ENCODE data around the gene ANKRD28. TPM values are rescaled to one million over a fixed set of nuclear protein-coding genes. Genes with fewer than 3 reads are reported as not detected.

ANKRD28 gene
- polyA plus RNA-seq, 1 of the 3 experiments (the other 2 are of a cell fraction), result 74.8 TPM

DNA sequence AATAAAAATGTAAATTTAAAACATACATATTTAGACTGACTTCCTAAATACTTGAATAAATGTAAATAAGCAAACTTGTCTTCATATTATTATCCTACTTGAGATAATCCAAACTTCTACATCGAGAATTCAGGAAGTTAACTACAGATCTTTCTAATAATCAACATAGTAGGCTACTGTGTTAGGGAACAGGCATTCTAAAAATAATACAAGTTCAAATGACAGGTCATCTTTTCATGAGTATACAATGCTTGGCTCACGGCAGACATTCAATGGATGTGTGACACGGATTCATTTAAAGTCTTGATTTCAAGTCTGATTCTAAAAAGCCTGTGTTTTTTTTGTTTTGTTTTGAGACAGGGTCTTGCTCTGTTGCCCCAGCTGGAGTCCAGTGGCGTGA lies 107.5 kb downstream of the ANKRD28 start:
- POLR2A ChIA-PET, result no interaction called here
- Histone ChIP-seq H3K9me3 (no peaks in the 10 kb centered on the region), H3F3A (replicated peaks; ENCODE audit: insufficient read depth) (peaks cover 16% of the 10 kb centered on the region), H2AFZ (ENCODE audit: low read depth) (no peak overlapping the region), H3K9ac (no peak overlapping the region), H3K4me2 (no peak overlapping the region), H3K4me3 (ENCODE audit: low read depth in 2 of 2, low read length in 1 of 2) (no peak overlapping the region), H3K79me2 (ENCODE audit: insufficient read depth) (peaks cover 33% of the 10 kb centered on the region; the same call in 1 of the 2 replicates), H3K9me2 (no peaks in the 10 kb centered on the region), H3K27me3 (ENCODE audit: insufficient read depth) (no peaks in the 10 kb centered on the region), H3K4me1 (ENCODE audit: control insufficient read depth in 1 of 2, insufficient read depth in 2 of 2, low read depth in 1 of 2, low read length in 1 of 2) (peaks cover 6 to 9% of the 10 kb centered on the region in 2 experiments; a peak in 3 of 4 replicates), H3K36me3 (replicated peaks in 1 of 2; ENCODE audit: control insufficient read depth in 1 of 2, insufficient read depth in 2 of 2, low read length in 1 of 2) (peaks cover 48 to 88% of the 10 kb centered on the region in 2 experiments), H4K20me1 (ENCODE audit: insufficient read depth) (no peaks in the 10 kb centered on the region), H3K27ac (ENCODE audit: low read depth in 2 of 2, low read length in 1 of 2) (no peak overlapping the region)
- 94% methylated on average over 4 of the region's 4 CpGs for WGBS (ENCODE audit: low lambda C conversion rate)
- CTCF ChIA-PET, result no interaction called here
- DNase-seq, result no peak
- TF ChIP-seq FOSL2 (IDR thresholded peaks at IDR 0.05; ENCODE audit: borderline replicate concordance, low read depth), result no peak
- no peak for TF ChIP-seq CHD2 (IDR thresholded peaks at IDR 0.05; ENCODE audit: low read length, partially characterized antibody)
- TF ChIP-seq NFIC (IDR thresholded peaks at IDR 0.05; ENCODE audit: borderline replicate concordance), result no peak
- TF ChIP-seq JUND (IDR thresholded peaks at IDR 0.05), result no peak

DNA sequence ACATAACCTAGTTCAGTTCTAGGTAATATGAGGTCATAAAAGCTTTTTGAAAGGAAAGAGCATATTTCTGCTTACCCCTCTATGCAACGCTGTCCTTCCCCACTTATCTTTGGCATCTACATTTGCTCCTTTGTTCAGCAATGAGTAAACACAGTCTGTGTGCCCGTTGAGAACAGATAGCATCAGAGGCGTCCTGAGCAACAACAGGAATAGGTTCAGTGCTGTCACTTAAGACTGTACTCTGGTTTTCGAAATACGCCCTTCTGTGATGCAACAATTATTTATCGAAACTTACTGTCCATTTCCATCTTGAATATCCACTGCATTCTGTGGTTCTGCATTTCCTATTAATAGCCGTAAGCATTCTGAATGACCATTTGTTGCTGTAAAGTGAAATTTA lies 111.9 kb downstream of the ANKRD28 start:
- ChIA-PET CTCF (interaction anchor here (1.9 kb wide), 1 partner anchor 55 kb away, joined by 6 read pairs; no protein-coding TSS in a partner anchor), POLR2A (no interaction called here)
- peaks cover 77 to 90% of the 10 kb centered on the region in 2 experiments for H3K36me3 ChIP-seq (replicated peaks in 1 of 2; ENCODE audit: control insufficient read depth in 1 of 2, insufficient read depth in 2 of 2, low read length in 1 of 2)
- 0 out of 2 replicates have a peak, but pooled peaks have one; percentile 38 for TF ChIP-seq FOXM1 (IDR thresholded peaks at IDR 0.05; ENCODE audit: low read depth)
- TF ChIP-seq RCOR1 (IDR thresholded peaks at IDR 0.05; ENCODE audit: low read length), result peak; percentile 87; the same call in 1 of the 2 replicates
- TF ChIP-seq RXRA (IDR thresholded peaks at IDR 0.05; ENCODE audit: borderline replicate concordance, low read depth), result peak; percentile 65
- TF ChIP-seq JUND (IDR thresholded peaks at IDR 0.05), result peak; percentile 45
- TF ChIP-seq FOXJ3 (CRISPR knock-in tag; IDR thresholded peaks at IDR 0.05), result peak; percentile 98
- TF ChIP-seq, protein P1, sequence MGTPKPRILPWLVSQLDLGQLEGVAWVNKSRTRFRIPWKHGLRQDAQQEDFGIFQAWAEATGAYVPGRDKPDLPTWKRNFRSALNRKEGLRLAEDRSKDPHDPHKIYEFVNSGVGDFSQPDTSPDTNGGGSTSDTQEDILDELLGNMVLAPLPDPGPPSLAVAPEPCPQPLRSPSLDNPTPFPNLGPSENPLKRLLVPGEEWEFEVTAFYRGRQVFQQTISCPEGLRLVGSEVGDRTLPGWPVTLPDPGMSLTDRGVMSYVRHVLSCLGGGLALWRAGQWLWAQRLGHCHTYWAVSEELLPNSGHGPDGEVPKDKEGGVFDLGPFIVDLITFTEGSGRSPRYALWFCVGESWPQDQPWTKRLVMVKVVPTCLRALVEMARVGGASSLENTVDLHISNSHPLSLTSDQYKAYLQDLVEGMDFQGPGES (IDR thresholded peaks at IDR 0.05; ENCODE audit: low read depth, low read length), result no peak
- TF ChIP-seq MXI1 (IDR thresholded peaks at IDR 0.05; ENCODE audit: low read depth, low read length), result peak; percentile 56; the same call in 1 of the 2 replicates
- TF ChIP-seq, protein P2, sequence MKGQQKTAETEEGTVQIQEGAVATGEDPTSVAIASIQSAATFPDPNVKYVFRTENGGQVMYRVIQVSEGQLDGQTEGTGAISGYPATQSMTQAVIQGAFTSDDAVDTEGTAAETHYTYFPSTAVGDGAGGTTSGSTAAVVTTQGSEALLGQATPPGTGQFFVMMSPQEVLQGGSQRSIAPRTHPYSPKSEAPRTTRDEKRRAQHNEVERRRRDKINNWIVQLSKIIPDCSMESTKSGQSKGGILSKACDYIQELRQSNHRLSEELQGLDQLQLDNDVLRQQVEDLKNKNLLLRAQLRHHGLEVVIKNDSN (IDR thresholded peaks at IDR 0.05; ENCODE audit: borderline replicate concordance, low read depth), result no peak
- TF ChIP-seq CHD2 (IDR thresholded peaks at IDR 0.05; ENCODE audit: low read length, partially characterized antibody), result peak; percentile 72
- peak; percentile 100 for TF ChIP-seq GATA2 (CRISPR knock-in tag; IDR thresholded peaks at IDR 0.05)
- 0 out of 2 replicates have a peak, but pooled peaks have one; percentile 27 for TF ChIP-seq SIN3A (IDR thresholded peaks at IDR 0.05; ENCODE audit: borderline replicate concordance, low read depth, low read length)
- TF ChIP-seq, protein P3, sequence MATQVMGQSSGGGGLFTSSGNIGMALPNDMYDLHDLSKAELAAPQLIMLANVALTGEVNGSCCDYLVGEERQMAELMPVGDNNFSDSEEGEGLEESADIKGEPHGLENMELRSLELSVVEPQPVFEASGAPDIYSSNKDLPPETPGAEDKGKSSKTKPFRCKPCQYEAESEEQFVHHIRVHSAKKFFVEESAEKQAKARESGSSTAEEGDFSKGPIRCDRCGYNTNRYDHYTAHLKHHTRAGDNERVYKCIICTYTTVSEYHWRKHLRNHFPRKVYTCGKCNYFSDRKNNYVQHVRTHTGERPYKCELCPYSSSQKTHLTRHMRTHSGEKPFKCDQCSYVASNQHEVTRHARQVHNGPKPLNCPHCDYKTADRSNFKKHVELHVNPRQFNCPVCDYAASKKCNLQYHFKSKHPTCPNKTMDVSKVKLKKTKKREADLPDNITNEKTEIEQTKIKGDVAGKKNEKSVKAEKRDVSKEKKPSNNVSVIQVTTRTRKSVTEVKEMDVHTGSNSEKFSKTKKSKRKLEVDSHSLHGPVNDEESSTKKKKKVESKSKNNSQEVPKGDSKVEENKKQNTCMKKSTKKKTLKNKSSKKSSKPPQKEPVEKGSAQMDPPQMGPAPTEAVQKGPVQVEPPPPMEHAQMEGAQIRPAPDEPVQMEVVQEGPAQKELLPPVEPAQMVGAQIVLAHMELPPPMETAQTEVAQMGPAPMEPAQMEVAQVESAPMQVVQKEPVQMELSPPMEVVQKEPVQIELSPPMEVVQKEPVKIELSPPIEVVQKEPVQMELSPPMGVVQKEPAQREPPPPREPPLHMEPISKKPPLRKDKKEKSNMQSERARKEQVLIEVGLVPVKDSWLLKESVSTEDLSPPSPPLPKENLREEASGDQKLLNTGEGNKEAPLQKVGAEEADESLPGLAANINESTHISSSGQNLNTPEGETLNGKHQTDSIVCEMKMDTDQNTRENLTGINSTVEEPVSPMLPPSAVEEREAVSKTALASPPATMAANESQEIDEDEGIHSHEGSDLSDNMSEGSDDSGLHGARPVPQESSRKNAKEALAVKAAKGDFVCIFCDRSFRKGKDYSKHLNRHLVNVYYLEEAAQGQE (IDR thresholded peaks at IDR 0.05; ENCODE audit: low read depth, low read length), result no peak
- peak; percentile 71 for TF ChIP-seq TCF12 (IDR thresholded peaks at IDR 0.05)
- TF ChIP-seq, protein P4, sequence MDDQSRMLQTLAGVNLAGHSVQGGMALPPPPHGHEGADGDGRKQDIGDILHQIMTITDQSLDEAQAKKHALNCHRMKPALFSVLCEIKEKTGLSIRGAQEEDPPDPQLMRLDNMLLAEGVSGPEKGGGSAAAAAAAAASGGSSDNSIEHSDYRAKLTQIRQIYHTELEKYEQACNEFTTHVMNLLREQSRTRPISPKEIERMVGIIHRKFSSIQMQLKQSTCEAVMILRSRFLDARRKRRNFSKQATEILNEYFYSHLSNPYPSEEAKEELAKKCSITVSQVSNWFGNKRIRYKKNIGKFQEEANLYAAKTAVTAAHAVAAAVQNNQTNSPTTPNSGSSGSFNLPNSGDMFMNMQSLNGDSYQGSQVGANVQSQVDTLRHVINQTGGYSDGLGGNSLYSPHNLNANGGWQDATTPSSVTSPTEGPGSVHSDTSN (IDR thresholded peaks at IDR 0.05), result peak; percentile 60
- peak; percentile 53; the same call in 1 of the 2 replicates for TF ChIP-seq POLR2AphosphoS5 (IDR thresholded peaks at IDR 0.05; ENCODE audit: low read depth, low read length)
- 0 out of 2 replicates have a peak, but pooled peaks have one; percentile 22 for TF ChIP-seq NFIC (IDR thresholded peaks at IDR 0.05; ENCODE audit: borderline replicate concordance)
- TF ChIP-seq EP300 (IDR thresholded peaks at IDR 0.05; ENCODE audit: borderline replicate concordance in 1 of 2, low read depth in 1 of 2, low read length in 1 of 2), result peak; percentile 71 to 80; a peak in 3 of 4 replicates

More for the DNA sequence above, 111.9 kb downstream of the ANKRD28 start:
- no peaks in the 10 kb centered on the region for H3K9me3 ChIP-seq
- no peak overlapping the region for H2AFZ ChIP-seq (ENCODE audit: low read depth)
- H3K27ac ChIP-seq (ENCODE audit: low read depth in 2 of 2, low read length in 1 of 2), result peak overlapping the region; percentile 42 to 83
- H3K9ac ChIP-seq, result no peak overlapping the region
- H3K27me3 ChIP-seq (ENCODE audit: insufficient read depth), result no peaks in the 10 kb centered on the region
- peaks cover 22% of the 10 kb centered on the region for H3F3A ChIP-seq (replicated peaks; ENCODE audit: insufficient read depth)
- 40% methylated on average over 7 of the region's 7 CpGs for WGBS (ENCODE audit: low lambda C conversion rate)
- H3K79me2 ChIP-seq (ENCODE audit: insufficient read depth), result peaks cover 39% of the 10 kb centered on the region
- no peaks in the 10 kb centered on the region for H4K20me1 ChIP-seq (ENCODE audit: insufficient read depth)
- H3K4me1 ChIP-seq (ENCODE audit: control insufficient read depth in 1 of 2, insufficient read depth in 2 of 2, low read depth in 1 of 2, low read length in 1 of 2), result peaks cover 29 to 33% of the 10 kb centered on the region in 2 experiments
- no peak overlapping the region for H3K4me3 ChIP-seq (ENCODE audit: low read depth in 2 of 2, low read length in 1 of 2)
- no peaks in the 10 kb centered on the region for H3K9me2 ChIP-seq
- H3K4me2 ChIP-seq, result peak overlapping the region; percentile 8; the same call in 1 of the 2 replicates
- peak; percentile 58 for DNase-seq

Measured in SK-N-SH (cell line).